OCI-LY1 (cell line): ENCODE data around the gene TTC8.

ENCODE experiments used
- EZH2 ChIP-seq: fragments of 200-600 bp; sonication (generic), shearing (Covaris generic); IDR thresholded peaks from 2 replicates; pipeline ENCODE4 v1.8.0; 2017; ENCODE audit warnings: borderline replicate concordance, mixed run types, mild to moderate bottlenecking, antibody characterized with exemption, low read length, moderate library complexity, mixed read lengths
- TF ChIP-seq, protein P1 (sequence below): fragments of 200-600 bp; sonication (generic), shearing (Covaris generic); IDR thresholded peaks from 2 replicates; pipeline ENCODE4 v1.5.1; 2017; ENCODE audit warnings: mild to moderate bottlenecking, antibody characterized with exemption, low read length, moderate library complexity, mixed read lengths

DNA sequence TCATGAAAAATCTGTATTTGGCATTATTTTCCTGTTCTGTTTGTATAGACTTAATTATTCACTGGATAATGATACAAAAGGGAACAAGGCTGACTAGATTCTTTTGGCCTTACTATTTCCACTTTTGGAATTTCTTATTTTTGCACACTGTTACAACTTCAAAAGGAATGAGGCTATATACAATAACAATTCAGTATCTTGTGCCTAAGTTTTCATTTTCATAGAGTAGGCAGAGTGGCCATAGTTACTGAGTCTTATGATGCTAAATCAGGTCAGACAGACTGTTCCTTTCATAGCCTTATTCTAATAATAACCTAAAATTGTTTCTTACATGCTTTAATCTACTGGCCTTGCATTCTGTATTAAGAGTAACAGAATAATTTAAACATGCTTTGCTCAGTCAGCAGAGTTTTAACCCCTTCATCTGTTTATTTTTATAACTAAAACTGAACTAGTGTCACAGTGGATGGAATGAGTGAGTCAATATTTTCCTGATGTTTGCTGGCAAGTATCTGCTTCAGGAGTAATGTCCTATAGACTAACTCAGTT is 10.5 kb downstream of the TTC8 start:
- TF ChIP-seq, protein P1, sequence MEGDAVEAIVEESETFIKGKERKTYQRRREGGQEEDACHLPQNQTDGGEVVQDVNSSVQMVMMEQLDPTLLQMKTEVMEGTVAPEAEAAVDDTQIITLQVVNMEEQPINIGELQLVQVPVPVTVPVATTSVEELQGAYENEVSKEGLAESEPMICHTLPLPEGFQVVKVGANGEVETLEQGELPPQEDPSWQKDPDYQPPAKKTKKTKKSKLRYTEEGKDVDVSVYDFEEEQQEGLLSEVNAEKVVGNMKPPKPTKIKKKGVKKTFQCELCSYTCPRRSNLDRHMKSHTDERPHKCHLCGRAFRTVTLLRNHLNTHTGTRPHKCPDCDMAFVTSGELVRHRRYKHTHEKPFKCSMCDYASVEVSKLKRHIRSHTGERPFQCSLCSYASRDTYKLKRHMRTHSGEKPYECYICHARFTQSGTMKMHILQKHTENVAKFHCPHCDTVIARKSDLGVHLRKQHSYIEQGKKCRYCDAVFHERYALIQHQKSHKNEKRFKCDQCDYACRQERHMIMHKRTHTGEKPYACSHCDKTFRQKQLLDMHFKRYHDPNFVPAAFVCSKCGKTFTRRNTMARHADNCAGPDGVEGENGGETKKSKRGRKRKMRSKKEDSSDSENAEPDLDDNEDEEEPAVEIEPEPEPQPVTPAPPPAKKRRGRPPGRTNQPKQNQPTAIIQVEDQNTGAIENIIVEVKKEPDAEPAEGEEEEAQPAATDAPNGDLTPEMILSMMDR, result no peak
- TF ChIP-seq EZH2, result no peak
